ENCODE measurements around the gene LRRC7. TPM values are rescaled to one million over a fixed set of nuclear protein-coding genes. Genes with fewer than 3 reads are reported as not detected.

The LRRC7 gene
- total and polyA plus RNA-seq, 2 of the 8 experiments (the other 6 are each of a cell fraction or from before 2014, with no cell fraction given) = 0.03 to 0.17 TPM

GRCh38 chr1:70150444-70150843 is 582.7 kb downstream of the LRRC7 start:
- WGBS, 2 experiments (ENCODE audit: extremely low coverage in 1 of 2, insufficient coverage in 1 of 2, insufficient read length in 1 of 2, insufficient replicate concordance in 2 of 2, low coverage in 1 of 2, low lambda C conversion rate in 2 of 2, missing lambda C conversion rate in 1 of 2) = 96% methylated on average over 1 of the region's 1 CpG; no CpG with 5 or more reads in 1 of the 2 experiments
- no peaks in the 10 kb centered on the region for H3K79me2 ChIP-seq (ENCODE audit: control insufficient read depth in 1 of 2, insufficient read depth in 2 of 2, low read length in 2 of 2)
- H3K23me2 ChIP-seq (ENCODE audit: low read depth, low read length) = no peaks in the 10 kb centered on the region
- no peak overlapping the region for H4K5ac ChIP-seq (ENCODE audit: insufficient read length, low read depth, low read length)
- no peaks in the 10 kb centered on the region for H3K4me1 ChIP-seq (replicated peaks in 1 of 4; ENCODE audit: control insufficient read depth in 3 of 4, insufficient read depth in 4 of 4, low read length in 3 of 4)
- H2BK5ac ChIP-seq (ENCODE audit: low read depth, low read length) = no peak overlapping the region
- FAIRE-seq = no peak
- H4K20me1 ChIP-seq (replicated peaks in 1 of 2; ENCODE audit: control insufficient read depth in 1 of 2, insufficient read depth in 2 of 2, low read length in 2 of 2) = no peaks in the 10 kb centered on the region
- no peak overlapping the region for H3K4me2 ChIP-seq (ENCODE audit: insufficient read depth in 1 of 2, low read depth in 2 of 2, low read length in 2 of 2)
- H2BK120ac ChIP-seq (replicated peaks; ENCODE audit: low read depth, low read length) = no peak overlapping the region
- H3K9ac ChIP-seq (replicated peaks in 1 of 4; ENCODE audit: extremely low read depth in 1 of 4, low read depth in 3 of 4, low read length in 3 of 4) = no peak overlapping the region
- no peak overlapping the region for H3K4me3 ChIP-seq (ENCODE audit: extremely low read depth in 1 of 4, insufficient read depth in 2 of 4, low read depth in 3 of 4, low read length in 4 of 4)
- H3K18ac ChIP-seq (ENCODE audit: extremely low read depth, low read length) = no peak overlapping the region
- no peak overlapping the region for H3K14ac ChIP-seq (ENCODE audit: insufficient read length)
- H3K9me3 ChIP-seq (ENCODE audit: insufficient read depth in 2 of 2, low read depth in 1 of 2, low read length in 1 of 2) = no peaks in the 10 kb centered on the region
- no peak overlapping the region for H3K23ac ChIP-seq (ENCODE audit: insufficient read length)
- peaks cover 0 to 6% (median 0%) of the 10 kb centered on the region in 4 experiments; a peak in 2 of 8 replicates for H3K36me3 ChIP-seq (ENCODE audit: control insufficient read depth in 2 of 4, insufficient read depth in 4 of 4, low read length in 3 of 4)
- no peak overlapping the region for H2BK15ac ChIP-seq (ENCODE audit: low read length)
- H2AFZ ChIP-seq (ENCODE audit: low read length) = no peak overlapping the region
- H3K27ac ChIP-seq (ENCODE audit: low read depth, low read length) = no peak overlapping the region
- no peak overlapping the region for H3K56ac ChIP-seq (replicated peaks; ENCODE audit: insufficient read length, low read depth, low read length)
- H2BK20ac ChIP-seq (ENCODE audit: low read length) = no peak overlapping the region
- no peak for DNase-seq (ENCODE audit: low read depth in 1 of 2, low spot score in 2 of 2)
- H2AK5ac ChIP-seq (ENCODE audit: low read depth, low read length) = no peak overlapping the region
- H2BK12ac ChIP-seq (ENCODE audit: low read depth, low read length) = no peak overlapping the region
- no peaks in the 10 kb centered on the region for H3K27me3 ChIP-seq (replicated peaks in 1 of 4; ENCODE audit: control insufficient read depth in 3 of 4, extremely low read depth in 1 of 4, insufficient read depth in 3 of 4, low read length in 3 of 4)
- CTCF ChIA-PET (ENCODE audit: partially characterized antibody) = interaction anchor here (0.8 to 3.3 kb wide), 4 partner anchors 9 to 379 kb away, joined by 3 to 31 read pairs (median 8); no protein-coding TSS in a partner anchor
- H4K8ac ChIP-seq (ENCODE audit: extremely low read depth, insufficient read depth, low read length) = no peak overlapping the region
- H3K79me1 ChIP-seq (ENCODE audit: low read depth, low read length) = no peaks in the 10 kb centered on the region
- POLR2A ChIA-PET (ENCODE audit: partially characterized antibody) = no interaction called here
- H4K91ac ChIP-seq (replicated peaks; ENCODE audit: insufficient read length, low read length) = no peak overlapping the region
- H3K4ac ChIP-seq (replicated peaks; ENCODE audit: insufficient read length, low read depth, low read length) = no peak overlapping the region
- TF ChIP-seq FOSL1 (IDR thresholded peaks at IDR 0.05; ENCODE audit: insufficient read depth, low read depth, low read length) (no peak), YY1 (IDR thresholded peaks at IDR 0.05; ENCODE audit: low read depth, low read length) (no peak)
